ENCODE measurements around the gene FBXW8.

Gene FBXW8

GRCh38 chr12:116887244-116887643, 23.5 kb upstream of the FBXW8 start:
- no peak for DNase-seq (ENCODE audit: low read depth)

GRCh38 chr12:116887897-116888296, 22.9 kb upstream of the FBXW8 start:
- no peak for DNase-seq (ENCODE audit: low read depth)

- no peak for DNase-seq (ENCODE audit: low read depth)
Observed at GRCh38 chr12:116890330-116890729, 20.4 kb upstream of the FBXW8 start.

- DNase-seq (ENCODE audit: low read depth): no peak
Observed at GRCh38 chr12:116891019-116891418, 19.7 kb upstream of the FBXW8 start.

GRCh38 chr12:116892349-116893140, 18.2 kb upstream of the FBXW8 start:
- DNase-seq (ENCODE audit: low read depth): peak; percentile 39

GRCh38 chr12:116894913-116895312, 15.8 kb upstream of the FBXW8 start:
- no peak for DNase-seq (ENCODE audit: low read depth)

GRCh38 chr12:116896411-116896924, 14.3 kb upstream of the FBXW8 start:
- DNase-seq (ENCODE audit: low read depth): no peak

- DNase-seq (ENCODE audit: low read depth): no peak
Observed at GRCh38 chr12:116897476-116897875, 13.3 kb upstream of the FBXW8 start.

GRCh38 chr12:116898669-116899068, 12.1 kb upstream of the FBXW8 start:
- DNase-seq (ENCODE audit: low read depth): no peak

- no peak for DNase-seq (ENCODE audit: low read depth)
Observed at GRCh38 chr12:116901612-116902011, 9.1 kb upstream of the FBXW8 start.

- DNase-seq (ENCODE audit: low read depth): no peak
Observed at GRCh38 chr12:116903818-116904217, 6.9 kb upstream of the FBXW8 start.

GRCh38 chr12:116906285-116906684, 4.5 kb upstream of the FBXW8 start:
- DNase-seq (ENCODE audit: low read depth): no peak

GRCh38 chr12:116910280-116910644, 488 bp upstream of the FBXW8 start:
- no peak for DNase-seq (ENCODE audit: low read depth)

- DNase-seq (ENCODE audit: low read depth): no peak
Observed at GRCh38 chr12:116915326-116915725, 4.6 kb downstream of the FBXW8 start.

- DNase-seq (ENCODE audit: low read depth): peak; percentile 69
Observed at GRCh38 chr12:116916122-116916521, 5.4 kb downstream of the FBXW8 start.

GRCh38 chr12:116916714-116917114, 6.0 kb downstream of the FBXW8 start:
- DNase-seq (ENCODE audit: low read depth): peak; percentile 87

GRCh38 chr12:116918464-116918863, 7.7 kb downstream of the FBXW8 start:
- no peak for DNase-seq (ENCODE audit: low read depth)

- DNase-seq (ENCODE audit: low read depth): no peak
Observed at GRCh38 chr12:116919247-116919661, 8.5 kb downstream of the FBXW8 start.

- DNase-seq (ENCODE audit: low read depth): no peak
Observed at GRCh38 chr12:116919706-116920485, 9.1 kb downstream of the FBXW8 start.

- no peak for DNase-seq (ENCODE audit: low read depth)
Observed at GRCh38 chr12:116920939-116921338, 10.2 kb downstream of the FBXW8 start.

- no peak for DNase-seq (ENCODE audit: low read depth)
Observed at GRCh38 chr12:116922194-116922897, 11.6 kb downstream of the FBXW8 start.
